IMR-90 (cell line): Measurements from ENCODE around the gene DUSP7. TPM values are rescaled to one million over a fixed set of nuclear protein-coding genes. Genes with fewer than 3 reads are reported as not detected.

Source experiments
- ATAC-seq: fragments of 200-7000 bp; cut with Tn5 transposase; 2 replicates; pipeline ENCODE4 v1.9.1; 2020; ENCODE audit warnings: low read depth, mild to moderate bottlenecking, moderate library complexity
- BruUV-seq: library from RNA; stranded (reverse); fragments of 400-500 nt; replicated peaks from 2 replicates; lab custom pipeline; 2021; lab: Mats Ljungman, UMichigan
- CTCF ChIA-PET: fragments of 300-600 bp; formaldehyde crosslinking; extraction: SDS; loops from one replicate; lab custom pipeline; 2021; ENCODE audit warnings: antibody characterized with exemption; lab: Yijun Ruan, JAX
- POLR2A ChIA-PET: fragments of 300-600 bp; sonication (Branson Sonifier 250); formaldehyde crosslinking; loops from one replicate; lab custom pipeline; 2022; ENCODE audit warnings: antibody characterized with exemption; ENCODE audit not compliant: unreplicated experiment; lab: Charles Lee
- DNase-seq: peaks from one replicate; pipeline ENCODE4 v3.0.0; 2013
- H2AFZ ChIP-seq: replicated peaks from 2 replicates; pipeline ENCODE3; 2013; ENCODE audit warnings: low read length, mild to moderate bottlenecking; ENCODE audit not compliant: poor library complexity
- H2AK5ac ChIP-seq: 2 replicates; pipeline ENCODE4 v1.6.1; 2013; ENCODE audit warnings: low read depth, low read length, inconsistent platforms
- H2AK9ac ChIP-seq: replicated peaks from 2 replicates; pipeline ENCODE3; 2013; ENCODE audit warnings: mild to moderate bottlenecking, low read depth, low read length, moderate library complexity; ENCODE audit not compliant: poor library complexity
- H2BK120ac ChIP-seq: 2 replicates; pipeline ENCODE4 v1.6.1; 2013; ENCODE audit warnings: low read depth, low read length, inconsistent platforms
- H2BK15ac ChIP-seq: 3 replicates; pipeline ENCODE4 v1.6.1; 2013; ENCODE audit warnings: low read depth, low read length, inconsistent platforms
- H2BK20ac ChIP-seq: 2 replicates; pipeline ENCODE4 v1.6.1; 2013; ENCODE audit warnings: low read depth, mild to moderate bottlenecking, inconsistent platforms, low read length, moderate library complexity
- H2BK5ac ChIP-seq: 2 replicates; pipeline ENCODE4 v1.6.1; 2013; ENCODE audit warnings: mild to moderate bottlenecking, low read depth, low read length, inconsistent platforms; ENCODE audit not compliant: poor library complexity, severe bottlenecking
- H3K14ac ChIP-seq: replicated peaks from 2 replicates; pipeline ENCODE4 v1.6.1; 2013; ENCODE audit warnings: low read depth, low read length, inconsistent platforms
- H3K18ac ChIP-seq: 2 replicates; pipeline ENCODE4 v1.6.1; 2013; ENCODE audit warnings: low read depth, low read length, control low read depth
- H3K23ac ChIP-seq: 2 replicates; pipeline ENCODE4 v1.6.1; 2013; ENCODE audit warnings: low read depth, low read length, inconsistent platforms
- H3K27ac ChIP-seq: 2 replicates; pipeline ENCODE4 v1.5.1; 2013; ENCODE audit warnings: mild to moderate bottlenecking, control low read depth, low read length; ENCODE audit not compliant: insufficient read depth
- H3K27me3 ChIP-seq: 2 replicates; pipeline ENCODE4 v1.6.1; 2013; ENCODE audit warnings: low read length; ENCODE audit not compliant: control insufficient read depth, insufficient read depth
- H3K36me3 ChIP-seq: 2 replicates; pipeline ENCODE4 v1.6.1; 2013; ENCODE audit warnings: low read length, mixed read lengths; ENCODE audit not compliant: control insufficient read depth, insufficient read depth
- H3K4ac ChIP-seq: 2 replicates; pipeline ENCODE4 v1.6.1; 2013; ENCODE audit warnings: low read depth, low read length, inconsistent platforms
- H3K4me1 ChIP-seq: 2 replicates; pipeline ENCODE4 v1.6.1; 2013; ENCODE audit warnings: low read length, mixed read lengths; ENCODE audit not compliant: control insufficient read depth, insufficient read depth
- H3K4me2 ChIP-seq: 2 replicates; pipeline ENCODE4 v1.6.1; 2013; ENCODE audit warnings: low read depth, mild to moderate bottlenecking, control low read depth, low read length, moderate library complexity
- H3K4me3 ChIP-seq: 2 replicates; pipeline ENCODE4 v1.5.1; 2013; ENCODE audit warnings: low read depth, mild to moderate bottlenecking, control low read depth, low read length, moderate library complexity; ENCODE audit not compliant: insufficient read depth
- H3K56ac ChIP-seq: 2 replicates; pipeline ENCODE4 v1.6.1; 2013; ENCODE audit warnings: low read length, inconsistent platforms; ENCODE audit not compliant: insufficient read depth; ENCODE audit errors: extremely low read depth
- H3K79me1 ChIP-seq, 2 experiments: 2 replicates each; pipeline ENCODE4 v1.6.1; 2013; ENCODE audit warnings: low read length in 2 of 2, inconsistent platforms in 1 of 2, low read depth in 1 of 2
- H3K9ac ChIP-seq: 2 replicates; pipeline ENCODE4 v1.6.1; 2013; ENCODE audit warnings: low read depth, low read length, control low read depth
- H3K9me1 ChIP-seq: 2 replicates; pipeline ENCODE4 v1.6.1; 2013; ENCODE audit warnings: low read length, inconsistent platforms; ENCODE audit not compliant: insufficient read depth
- H3K9me3 ChIP-seq: 2 replicates; pipeline ENCODE4 v1.6.1; 2013; ENCODE audit warnings: low read length; ENCODE audit not compliant: control insufficient read depth, insufficient read depth
- H4K20me1 ChIP-seq: 2 replicates; pipeline ENCODE4 v1.6.1; 2013; ENCODE audit warnings: low read length, inconsistent platforms; ENCODE audit not compliant: insufficient read depth
- H4K5ac ChIP-seq: 2 replicates; pipeline ENCODE4 v1.6.1; 2013; ENCODE audit warnings: mild to moderate bottlenecking, low read depth, low read length, control low read depth
- H4K8ac ChIP-seq, 2 experiments: 2 replicates each; pipeline ENCODE4 v1.6.1; 2013; ENCODE audit warnings: low read depth in 2 of 2, low read length in 2 of 2, control low read depth in 1 of 2, inconsistent platforms in 1 of 2
- H4K91ac ChIP-seq: 2 replicates; pipeline ENCODE4 v1.6.1; 2013; ENCODE audit warnings: low read depth, low read length, inconsistent platforms; ENCODE audit not compliant: insufficient read depth
- BHLHE40 ChIP-seq: fragments of 150-350 bp; IDR thresholded peaks from 2 replicates; pipeline ENCODE4 v1.6.1; 2016; ENCODE audit warnings: mild to moderate bottlenecking, low read depth, low read length
- CEBPB ChIP-seq: IDR thresholded peaks from 2 replicates; pipeline ENCODE4 v1.6.1; 2012; ENCODE audit warnings: low read depth, low read length, improper control_type of control experiment
- CTCF ChIP-seq: conservative IDR thresholded peaks from 2 replicates; pipeline ENCODE4 v1.5.1; 2012; ENCODE audit warnings: mild to moderate bottlenecking, low read depth, low read length, improper control_type of control experiment
- ELK1 ChIP-seq: fragments of 150-350 bp; IDR thresholded peaks from 2 replicates; pipeline ENCODE4 v1.6.1; 2016; ENCODE audit warnings: low read depth, mild to moderate bottlenecking, low read length, moderate library complexity, borderline replicate concordance
- FOS ChIP-seq: fragments of 150-350 bp; IDR thresholded peaks from 2 replicates; pipeline ENCODE4 v1.6.1; 2016; ENCODE audit warnings: low read depth, low read length
- MAFK ChIP-seq: IDR thresholded peaks from 2 replicates; pipeline ENCODE4 v1.6.1; 2012; ENCODE audit warnings: low read depth, low read length, improper control_type of control experiment
- MAZ ChIP-seq: IDR thresholded peaks from 2 replicates; pipeline ENCODE4 v1.6.1; 2012; ENCODE audit warnings: low read depth, mild to moderate bottlenecking, low read length, improper control_type of control experiment, moderate library complexity, borderline replicate concordance
- NFE2L2 ChIP-seq: fragments of 150-350 bp; IDR thresholded peaks from 2 replicates; pipeline ENCODE4 v1.6.1; 2016; ENCODE audit warnings: low read depth, mild to moderate bottlenecking, low read length
- RAD21 ChIP-seq: IDR thresholded peaks from 2 replicates; pipeline ENCODE4 v1.6.1; 2012; ENCODE audit warnings: low read length, improper control_type of control experiment
- RCOR1 ChIP-seq: IDR thresholded peaks from 2 replicates; pipeline ENCODE4 v1.6.1; 2012; ENCODE audit warnings: mild to moderate bottlenecking, low read length, improper control_type of control experiment; ENCODE audit not compliant: insufficient replicate concordance
- RFX5 ChIP-seq: IDR thresholded peaks from 2 replicates; pipeline ENCODE4 v1.8.0; 2012; ENCODE audit warnings: low read depth, mild to moderate bottlenecking, low read length, moderate library complexity
- WGBS, 2 experiments: methylation state at CpG; one replicate each; pipeline versions ENCODE4 v1.1.5 to v1.1.7; 2013; ENCODE audit warnings: missing lambda C conversion rate in 2 of 2; ENCODE audit not compliant: insufficient read length in 1 of 2; ENCODE audit errors: extremely low coverage in 2 of 2; 5-methylcytosine and 5-hydroxymethylcytosine counted together
- dilution Hi-C: fragments of 300-500 bp; cut with HindIII; formaldehyde crosslinking; loops from one replicate; pipeline ENCODE4 v1.14.3; 2018; ENCODE audit warnings: low sequenced_read_pairs; ENCODE audit not compliant: unreplicated experiment
- in situ Hi-C: fragments of 300-500 bp; cut with MboI; formaldehyde crosslinking; loops from 3 replicates; pipeline ENCODE4 v1.14.3; 2019; ENCODE audit warnings: low sequenced_read_pairs, inconsistent platforms, mixed read lengths
- intact Hi-C: fragments of 100-400 bp; cut with micrococcal nuclease; formaldehyde crosslinking; loops from 2 replicates; pipeline ENCODE4 v1.10.0; 2022
- polyA plus RNA-seq, 3 experiments: library from polyadenylated mRNA; depleted of rRNA; stranded (reverse); fragments of >200 nt; gene quantifications; 2 replicates each; pipeline ENCODE4 v1.2.3, GENCODE V29; 2012; ENCODE audit warnings: low replicate concordance in 1 of 3
- total RNA-seq: library from RNA; depleted of rRNA; stranded (reverse); fragments of >200 nt; gene quantifications from 2 replicates; pipeline ENCODE4 v1.2.3, GENCODE V29; 2012

The DUSP7 gene
- total and polyA plus RNA-seq, 2 of the 4 experiments (the other 2 are of a cell fraction), result 9.3 to 24.0 TPM

GRCh38 chr3:52097851-52098507 is 41.6 kb upstream of the DUSP7 start:
- H2BK15ac ChIP-seq, result no peak overlapping the region
- H3K4me2 ChIP-seq, result no peak overlapping the region
- no peak overlapping the region for H3K14ac ChIP-seq
- no peak overlapping the region for H3K27ac ChIP-seq
- DNase-seq (no peak), ATAC-seq (no peak)
- no peak overlapping the region for H4K91ac ChIP-seq
- peaks cover 8% of the 10 kb centered on the region for H3K4me1 ChIP-seq
- in situ Hi-C loops, result no loop called here
- no peak overlapping the region for H3K4me3 ChIP-seq
- TF ChIP-seq NFE2L2 (no peak), RAD21 (no peak), MAFK (no peak), ELK1 (no peak), CTCF (no peak), MAZ (no peak), BHLHE40 (no peak), FOS (no peak), RCOR1 (no peak), CEBPB (no peak), RFX5 (no peak)
- no TSS peak for BruUV-seq
- POLR2A ChIA-PET, result no interaction called here
- no peak overlapping the region for H4K5ac ChIP-seq
- peaks cover 2% of the 10 kb centered on the region; the same call in 1 of the 2 replicates for H3K9me3 ChIP-seq
- intact Hi-C loops, result no loop called here
- H3K4ac ChIP-seq, result no peak overlapping the region
- no peak overlapping the region for H2BK20ac ChIP-seq
- WGBS, 2 experiments, result no CpG with 5 or more reads among the region's 2 CpGs
- no peak overlapping the region for H2BK5ac ChIP-seq
- no peaks in the 10 kb centered on the region for H3K27me3 ChIP-seq
- peaks cover 0 to 16% of the 10 kb centered on the region in 2 experiments; a peak in 2 of 4 replicates for H3K79me1 ChIP-seq
- H4K8ac ChIP-seq, result no peak overlapping the region
- H3K18ac ChIP-seq, result no peak overlapping the region
- H3K56ac ChIP-seq, result no peak overlapping the region
- no peaks in the 10 kb centered on the region for H4K20me1 ChIP-seq
- H2BK120ac ChIP-seq, result no peak overlapping the region
- dilution Hi-C loops, result no loop called here
- peaks cover 37% of the 10 kb centered on the region for H3K9me1 ChIP-seq
- no peak overlapping the region for H3K9ac ChIP-seq
- no peak overlapping the region for H2AK5ac ChIP-seq
- CTCF ChIA-PET, result no interaction called here
- H3K23ac ChIP-seq, result no peak overlapping the region
- H3K36me3 ChIP-seq, result no peaks in the 10 kb centered on the region; the same call in 1 of the 2 replicates
- H2AFZ ChIP-seq, result no peak overlapping the region
- no peak overlapping the region for H2AK9ac ChIP-seq
